ENCODE data around the gene ZNF318.
"Not testable (repeated sequence)": the region's sequence is repeated elsewhere in the genome, so short reads cannot be mapped to it uniquely, and the experiment has no call there.

The ZNF318 gene

GRCh38 chr6:43335469-43335868 is 34.0 kb downstream of the ZNF318 start:
- DNase-seq = no peak

- DNase-seq = no peak
Measured at GRCh38 chr6:43334466-43335095, 34.9 kb downstream of the ZNF318 start.

GRCh38 chr6:43331891-43332290 is 37.6 kb downstream of the ZNF318 start:
- no peak for DNase-seq

GRCh38 chr6:43331470-43331869 is 38.0 kb downstream of the ZNF318 start:
- peak in 1 of 2 experiments; percentile 4 for DNase-seq

- no peak for DNase-seq
Measured at GRCh38 chr6:43328528-43328927, 40.9 kb downstream of the ZNF318 start.

- no peak for DNase-seq
Measured at GRCh38 chr6:43325876-43326275, 43.6 kb downstream of the ZNF318 start.

GRCh38 chr6:43318011-43318410 is 51.4 kb downstream of the ZNF318 start:
- DNase-seq = no peak

- no peak for DNase-seq
Measured at GRCh38 chr6:43313813-43314212, 55.6 kb downstream of the ZNF318 start.

- no peak for DNase-seq
Measured at GRCh38 chr6:43311666-43312065, 57.8 kb downstream of the ZNF318 start.

- DNase-seq = no peak
Measured at GRCh38 chr6:43310624-43311023, 58.8 kb downstream of the ZNF318 start.

GRCh38 chr6:43310134-43310533 is 59.3 kb downstream of the ZNF318 start:
- no peak for DNase-seq

GRCh38 chr6:43308990-43309477 is 60.4 kb downstream of the ZNF318 start:
- DNase-seq = no peak

GRCh38 chr6:43308101-43308989 is 61.1 kb downstream of the ZNF318 start, which contains the start of gene CRIP3:
CRIP3 (minus strand) TSS chr6:43308826; CDS start chr6:43308792, 34 bp downstream.
- peak; percentile 56 to 69 for DNase-seq

- no peak for DNase-seq
Measured at GRCh38 chr6:43307451-43308100, 61.9 kb downstream of the ZNF318 start.

GRCh38 chr6:43306086-43306485 is 63.4 kb downstream of the ZNF318 start:
- DNase-seq = no peak

GRCh38 chr6:43304882-43305281 is 64.6 kb downstream of the ZNF318 start:
- no peak for DNase-seq

- no peak for DNase-seq
Measured at GRCh38 chr6:43304361-43304760, 65.1 kb downstream of the ZNF318 start.

- no peak for DNase-seq
Measured at GRCh38 chr6:43303751-43304331, 65.6 kb downstream of the ZNF318 start.

GRCh38 chr6:43303006-43303405 is 66.4 kb downstream of the ZNF318 start:
- DNase-seq = not testable (repeated sequence)

GRCh38 chr6:43302126-43302525 is 67.3 kb downstream of the ZNF318 start:
- DNase-seq = no peak

GRCh38 chr6:43301081-43301870 is 68.2 kb downstream of the ZNF318 start:
- DNase-seq = no peak

All from activated CD4-positive, alpha-beta T cell treated with anti-CD3 and anti-CD28 coated beads, Interleukin-2, amount 50 U/mL, for 48 hours (primary cell).